GM21423 (cell line): ENCODE data around the gene E2F7.

Experiments used
- ATAC-seq: cut with Tn5 transposase; IDR thresholded peaks from one replicate; pipeline ENCODE4 v1.9.1; 2021; ENCODE audit warnings: mild to moderate bottlenecking, moderate library complexity; ENCODE audit not compliant: unreplicated experiment

The E2F7 gene

DNA sequence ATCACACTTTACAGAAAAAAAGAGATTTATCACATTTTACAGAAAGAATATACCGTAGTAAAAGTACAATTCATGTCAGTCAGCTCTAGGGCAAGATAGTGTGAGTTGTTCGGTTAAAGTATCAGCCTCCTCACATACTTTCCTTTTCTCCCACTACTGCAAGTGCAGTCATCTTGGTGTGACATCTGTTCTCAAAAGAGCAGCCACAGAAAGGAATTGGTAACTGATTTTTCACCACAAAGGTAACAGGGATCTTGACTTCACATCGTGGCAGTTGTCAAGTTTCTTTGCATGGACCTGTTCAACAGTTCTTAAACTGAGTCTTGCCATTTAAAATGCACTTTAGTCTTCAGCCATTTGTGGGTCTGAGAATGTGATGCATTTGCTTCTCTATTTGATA is 5.0 kb upstream of the E2F7 start:
- peak; percentile 77 for ATAC-seq

- ATAC-seq = peak; percentile 4
Observed at GRCh38 chr12:77064896-77065360, 441 bp downstream of the E2F7 start.

- peak; percentile 27 for ATAC-seq
Observed at GRCh38 chr12:77062846-77063461, 2.4 kb downstream of the E2F7 start.

- no peak for ATAC-seq
Observed at GRCh38 chr12:77062396-77062795, 3.0 kb downstream of the E2F7 start.

DNA sequence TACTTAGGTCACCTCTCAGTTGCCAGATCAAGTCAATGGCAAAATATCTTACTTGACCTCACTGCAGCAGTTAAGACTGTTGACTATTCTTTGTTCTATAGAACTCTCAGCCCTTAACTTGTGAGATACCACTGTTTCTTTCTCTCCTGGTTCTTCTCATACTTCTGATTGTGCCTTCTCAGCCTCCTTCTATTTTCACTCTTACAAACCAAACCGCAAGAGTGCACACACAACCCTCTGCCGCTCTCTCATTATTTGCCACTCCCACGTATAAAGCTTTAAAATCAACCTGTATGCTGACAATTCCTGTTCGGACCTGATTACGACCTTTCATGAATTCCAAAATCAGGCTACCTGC is 4.5 kb downstream of the E2F7 start:
- ATAC-seq = peak; percentile 22

DNA sequence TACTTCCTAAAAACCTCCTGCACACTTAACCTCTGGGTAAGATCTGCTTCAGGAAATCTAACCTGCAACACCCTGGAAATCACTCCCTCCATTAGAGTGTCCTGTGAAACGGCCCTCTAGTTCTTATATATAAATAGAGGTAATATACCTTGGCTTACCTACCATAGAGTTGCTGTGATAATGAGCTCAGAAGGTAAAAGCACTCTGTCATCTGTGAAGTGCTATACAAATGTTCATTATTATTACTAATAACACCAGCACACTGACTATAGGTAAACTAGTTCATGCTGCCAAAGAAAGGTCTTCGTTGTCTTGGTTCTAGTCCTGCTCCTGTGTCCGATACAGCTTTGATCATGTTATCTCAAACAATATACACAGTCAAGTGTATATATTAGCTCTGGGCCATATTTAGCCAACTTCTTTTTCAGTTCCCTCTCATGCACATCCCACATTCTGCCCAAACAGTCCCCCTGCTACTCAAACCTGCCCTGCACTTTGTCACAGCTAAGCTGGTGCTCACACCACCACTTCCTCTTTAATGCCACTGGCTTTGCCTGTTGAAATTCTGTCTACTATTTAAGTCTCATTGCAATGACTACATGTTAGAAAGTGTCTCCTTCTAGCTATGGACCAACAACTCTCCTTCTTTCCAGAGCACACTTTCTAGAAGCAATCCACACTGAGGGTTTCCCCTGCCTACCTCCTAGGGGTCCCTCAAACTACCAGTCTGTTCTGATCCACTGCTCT is 5.1 kb downstream of the E2F7 start:
- peak; percentile 69 for ATAC-seq

- no peak for ATAC-seq
Observed at GRCh38 chr12:77058740-77059139, 6.6 kb downstream of the E2F7 start.

- no peak for ATAC-seq
Observed at GRCh38 chr12:77054851-77055250, 10.5 kb downstream of the E2F7 start.

- ATAC-seq = no peak
Observed at GRCh38 chr12:77053259-77053658, 12.1 kb downstream of the E2F7 start.

DNA sequence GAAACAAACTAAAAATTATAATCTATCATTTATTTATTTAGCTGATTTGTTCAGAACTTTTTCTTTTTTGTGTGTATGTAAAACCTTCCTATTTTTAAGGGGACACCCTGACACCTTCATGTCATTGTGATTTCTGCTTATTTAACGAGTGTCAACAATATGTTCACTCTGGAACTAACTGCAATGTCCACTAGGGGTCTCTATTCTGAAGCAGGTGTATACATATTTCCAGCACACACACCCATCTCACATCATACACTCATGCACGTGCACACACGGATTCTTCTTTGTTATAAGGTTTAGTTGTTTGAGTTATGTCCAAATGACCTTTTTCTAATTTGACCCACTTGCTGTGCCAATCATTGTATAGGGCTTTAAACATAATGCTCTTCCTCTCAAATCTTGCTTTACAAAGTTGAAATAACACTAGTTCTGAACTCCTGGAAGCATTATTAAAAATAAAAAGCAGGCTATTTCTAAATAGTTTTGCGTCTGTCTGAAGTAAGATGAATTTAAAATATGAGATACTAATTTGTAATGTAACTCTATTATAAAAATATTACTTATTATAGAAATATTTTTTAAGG is 15.5 kb downstream of the E2F7 start:
- peak; percentile 96 for ATAC-seq

- ATAC-seq = no peak
Observed at GRCh38 chr12:77047341-77048109, 17.8 kb downstream of the E2F7 start.

- ATAC-seq = no peak
Observed at GRCh38 chr12:77046468-77046867, 18.9 kb downstream of the E2F7 start.

GRCh38 chr12:77045183-77045582 is 20.2 kb downstream of the E2F7 start:
- ATAC-seq = no peak

GRCh38 chr12:77044721-77045120 is 20.6 kb downstream of the E2F7 start:
- no peak for ATAC-seq

GRCh38 chr12:77042833-77043232 is 22.5 kb downstream of the E2F7 start:
- no peak for ATAC-seq

GRCh38 chr12:77040231-77040630 is 25.1 kb downstream of the E2F7 start:
- no peak for ATAC-seq

DNA sequence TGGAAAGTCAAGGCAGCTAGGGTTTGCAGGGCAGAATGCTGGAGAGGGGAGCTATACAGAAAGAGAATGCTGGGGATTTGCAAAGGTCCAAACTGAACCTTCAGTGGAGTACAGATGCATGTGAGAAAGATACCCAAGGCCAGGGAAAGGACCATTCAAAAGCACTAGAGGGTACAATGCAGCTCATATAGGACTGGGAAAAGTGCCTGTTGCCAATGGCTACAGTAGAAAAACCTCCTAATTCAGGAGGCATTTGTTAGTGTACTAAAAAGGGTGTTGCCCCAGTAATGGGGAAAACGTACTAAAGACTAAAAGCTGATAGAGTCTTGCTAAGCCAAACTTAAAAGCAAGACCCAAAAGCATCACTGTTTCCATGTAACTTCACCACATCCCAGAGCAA is 30.1 kb downstream of the E2F7 start:
- no peak for ATAC-seq

- no peak for ATAC-seq
Observed at GRCh38 chr12:77033658-77034536, 31.5 kb downstream of the E2F7 start.

DNA sequence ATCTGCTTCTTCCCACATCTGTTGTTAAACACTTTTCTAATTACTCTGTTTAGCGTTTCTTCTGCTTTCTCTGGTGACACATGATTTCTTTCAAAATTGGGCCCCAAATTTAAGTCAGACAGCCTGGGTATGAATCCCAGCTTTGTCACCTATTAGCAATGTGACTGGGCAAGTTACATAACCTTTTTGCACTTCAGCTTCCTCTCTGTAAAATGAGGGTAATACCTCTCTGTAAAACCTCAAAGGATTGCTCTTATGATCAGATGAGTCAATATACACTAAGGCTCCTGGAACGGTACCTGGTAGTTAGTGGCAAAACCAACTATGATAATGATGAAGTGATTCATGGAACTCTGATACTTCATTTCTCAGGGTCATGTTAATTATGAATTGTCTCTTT is 33.0 kb downstream of the E2F7 start:
- ATAC-seq = no peak

GRCh38 chr12:77031745-77032144 is 33.6 kb downstream of the E2F7 start:
- ATAC-seq = no peak
